Mesodermal cell (in vitro differentiated cells): ENCODE measurements around the gene PNPLA2.
A peak's percentile ranks its signal among the peaks of the same experiment; 100 is the strongest.

Source experiments
- H3K27ac ChIP-seq: 2 replicates; pipeline ENCODE4 v1.7.0; 2013; ENCODE audit warnings: mild to moderate bottlenecking, low read depth, low read length, moderate library complexity; ENCODE audit not compliant: severe bottlenecking
- H3K36me3 ChIP-seq: 2 replicates; pipeline ENCODE4 v1.7.1; 2013; ENCODE audit warnings: mild to moderate bottlenecking, low read length, moderate library complexity; ENCODE audit not compliant: control insufficient read depth, insufficient read depth
- H3K4me1 ChIP-seq: one replicate; pipeline ENCODE4 v1.7.1; 2013; ENCODE audit warnings: mild to moderate bottlenecking, low read length; ENCODE audit not compliant: insufficient read depth, control insufficient read depth, poor library complexity, severe bottlenecking
- H3K4me3 ChIP-seq: 2 replicates; pipeline ENCODE4 v1.7.0; 2013; ENCODE audit warnings: low read length, control low read depth, mild to moderate bottlenecking; ENCODE audit not compliant: insufficient read depth, poor library complexity, severe bottlenecking; ENCODE audit errors: extremely low read depth
- H3K9me3 ChIP-seq: 2 replicates; pipeline ENCODE4 v1.7.1; 2013; ENCODE audit warnings: mild to moderate bottlenecking, low read length, moderate library complexity; ENCODE audit not compliant: control insufficient read depth
- WGBS, 2 experiments: methylation state at CpG; one replicate each; pipeline ENCODE4 v1.1.5; 2013; ENCODE audit warnings: missing lambda C conversion rate in 2 of 2; ENCODE audit not compliant: insufficient coverage in 2 of 2; 5-methylcytosine and 5-hydroxymethylcytosine counted together

The PNPLA2 gene

GRCh38 chr11:823441-824291 lies 5.0 kb downstream of the PNPLA2 start:
- WGBS, 2 experiments: 94 to 95% methylated on average over 28 to 52 of the region's 53 CpGs
- Histone ChIP-seq H3K27ac (no peak overlapping the region), H3K4me1 (peaks cover 26% of the 10 kb centered on the region), H3K4me3 (no peak overlapping the region), H3K9me3 (no peaks in the 10 kb centered on the region), H3K36me3 (peaks cover 26% of the 10 kb centered on the region)

GRCh38 chr11:824292-824880 lies 5.7 kb downstream of the PNPLA2 start:
- Histone ChIP-seq H3K27ac (no peak overlapping the region), H3K36me3 (peaks cover 26% of the 10 kb centered on the region), H3K4me1 (peaks cover 31% of the 10 kb centered on the region), H3K9me3 (no peaks in the 10 kb centered on the region), H3K4me3 (no peak overlapping the region)
- WGBS, 2 experiments: 96% methylated on average over 54 of the region's 59 CpGs

- 89 to 97% methylated on average over 4 to 5 of the region's 11 CpGs for WGBS, 2 experiments
These were observed 6.2 kb downstream of the PNPLA2 start for GRCh38 chr11:824942-825341.

GRCh38 chr11:825366-826226 lies 6.9 kb downstream of the PNPLA2 start:
- Histone ChIP-seq H3K27ac (no peak overlapping the region), H3K4me1 (peaks cover 35% of the 10 kb centered on the region), H3K36me3 (peaks cover 26% of the 10 kb centered on the region), H3K4me3 (no peak overlapping the region), H3K9me3 (no peaks in the 10 kb centered on the region)
- WGBS, 2 experiments: 94 to 96% methylated on average over 8 of the region's 12 CpGs

More at GRCh38 chr11:824942-825341, 6.2 kb downstream of the PNPLA2 start:
- Histone ChIP-seq H3K4me3 (no peak overlapping the region), H3K4me1 (peaks cover 37% of the 10 kb centered on the region), H3K36me3 (peaks cover 26% of the 10 kb centered on the region), H3K9me3 (no peaks in the 10 kb centered on the region), H3K27ac (no peak overlapping the region)

- peaks cover 36% of the 10 kb centered on the region for H3K4me1 ChIP-seq
- WGBS, 2 experiments: 86 to 87% methylated on average over 5 to 6 of the region's 9 CpGs
- H3K9me3 ChIP-seq: no peaks in the 10 kb centered on the region
- peaks cover 26% of the 10 kb centered on the region for H3K36me3 ChIP-seq
- no peak overlapping the region for H3K27ac ChIP-seq
- H3K4me3 ChIP-seq: no peak overlapping the region
These were observed 7.5 kb downstream of the PNPLA2 start for GRCh38 chr11:826227-826621.

GRCh38 chr11:826836-827145 lies 8.1 kb downstream of the PNPLA2 start:
- H3K27ac ChIP-seq: no peak overlapping the region
- WGBS, 2 experiments: 5% methylated on average over 20 to 21 of the region's 22 CpGs
- H3K4me3 ChIP-seq: peak overlapping the region; percentile 28
- H3K4me1 ChIP-seq: peaks cover 42% of the 10 kb centered on the region
- no peaks in the 10 kb centered on the region for H3K9me3 ChIP-seq
- peaks cover 21% of the 10 kb centered on the region for H3K36me3 ChIP-seq

- Histone ChIP-seq H3K4me3 (peak overlapping the region; percentile 28), H3K9me3 (no peaks in the 10 kb centered on the region), H3K4me1 (peaks cover 43% of the 10 kb centered on the region), H3K27ac (no peak overlapping the region), H3K36me3 (peaks cover 18% of the 10 kb centered on the region)
- 2 to 3% methylated on average over 56 to 61 of the region's 66 CpGs for WGBS, 2 experiments
These were observed 8.6 kb downstream of the PNPLA2 start for GRCh38 chr11:827146-827896.

- peak within 1 kb of the TSS; percentile 36 for H3K27ac ChIP-seq
- peaks cover 13% of the 10 kb centered on the region for H3K36me3 ChIP-seq
- no peaks in the 10 kb centered on the region for H3K9me3 ChIP-seq
- peak within 1 kb of the TSS; percentile 28 for H3K4me3 ChIP-seq
- WGBS, 2 experiments: 48 to 53% methylated on average over 5 of the region's 5 CpGs
- H3K4me1 ChIP-seq: peaks cover 43% of the 10 kb centered on the region
These were observed 9.1 kb downstream of the PNPLA2 start, which contains the start of gene CRACR2B for GRCh38 chr11:827897-828192. Gene CRACR2B, plus strand, starts transcription at chr11:827919. Its CDS starts 689 bp downstream, at chr11:828608.

- peaks cover 13% of the 10 kb centered on the region for H3K36me3 ChIP-seq
- H3K4me3 ChIP-seq: no peak overlapping the region
- no peaks in the 10 kb centered on the region for H3K9me3 ChIP-seq
- peaks cover 43% of the 10 kb centered on the region for H3K4me1 ChIP-seq
- WGBS, 2 experiments: 42 to 59% methylated on average over 14 to 20 of the region's 21 CpGs
- peak overlapping the region; percentile 36 for H3K27ac ChIP-seq
These were observed 9.9 kb downstream of the PNPLA2 start for GRCh38 chr11:828506-829175.
